Activated CD8-positive, alpha-beta memory T cell treated with anti-CD3 and anti-CD28 coated beads, Interleukin-2, amount 10 ng/mL, durations not matched to agents 7 days and 5 days (primary cell): ENCODE measurements around the gene ORM1. TPM values are rescaled to one million over a fixed set of nuclear protein-coding genes. Genes with fewer than 3 reads are reported as not detected.
A peak's percentile ranks its signal among the peaks of the same experiment; 100 is the strongest.
"Not testable (repeated sequence)": the region's sequence is repeated elsewhere in the genome, so short reads cannot be mapped to it uniquely, and the experiment has no call there.

ENCODE experiments used
- ATAC-seq: fragments of 150-1000 bp; cut with Tn5 transposase; one replicate; pipeline ENCODE4 v1.10.0; 2021; ENCODE audit warnings: moderate library complexity
- CTCF ChIA-PET: fragments of 350-600 bp; sonication (Branson Sonifier 250); formaldehyde crosslinking; loops from one replicate; lab custom pipeline; 2021; ENCODE audit warnings: antibody characterized with exemption; lab: Charles Lee
- DNase-seq: peaks from one replicate; pipeline ENCODE4 v3.0.0-alpha.2; 2020
- H3K27ac Mint-ChIP-seq: one replicate; pipeline ENCODE4 v1.8.0; 2021; ENCODE audit warnings: mild to moderate bottlenecking, mixed read lengths
- H3K27me3 Mint-ChIP-seq: one replicate; pipeline ENCODE4 v1.8.0; 2021; ENCODE audit warnings: mixed read lengths
- H3K36me3 Mint-ChIP-seq: one replicate; pipeline ENCODE4 v1.8.0; 2021; ENCODE audit warnings: mild to moderate bottlenecking, mixed read lengths
- H3K4me1 Mint-ChIP-seq: one replicate; pipeline ENCODE4 v1.8.0; 2021; ENCODE audit warnings: mixed read lengths
- H3K4me3 Mint-ChIP-seq: one replicate; pipeline ENCODE4 v1.8.0; 2021; ENCODE audit warnings: mild to moderate bottlenecking, moderate library complexity, mixed read lengths
- H3K9me3 Mint-ChIP-seq: one replicate; pipeline ENCODE4 v1.8.0; 2022; ENCODE audit warnings: low read depth, mixed read lengths
- total RNA-seq, 2 experiments: library from RNA; stranded (reverse); gene quantifications; one replicate each; pipeline ENCODE4 v1.2.3, GENCODE V29; 2021

ORM1 gene
- total RNA-seq, result not detected

DNA sequence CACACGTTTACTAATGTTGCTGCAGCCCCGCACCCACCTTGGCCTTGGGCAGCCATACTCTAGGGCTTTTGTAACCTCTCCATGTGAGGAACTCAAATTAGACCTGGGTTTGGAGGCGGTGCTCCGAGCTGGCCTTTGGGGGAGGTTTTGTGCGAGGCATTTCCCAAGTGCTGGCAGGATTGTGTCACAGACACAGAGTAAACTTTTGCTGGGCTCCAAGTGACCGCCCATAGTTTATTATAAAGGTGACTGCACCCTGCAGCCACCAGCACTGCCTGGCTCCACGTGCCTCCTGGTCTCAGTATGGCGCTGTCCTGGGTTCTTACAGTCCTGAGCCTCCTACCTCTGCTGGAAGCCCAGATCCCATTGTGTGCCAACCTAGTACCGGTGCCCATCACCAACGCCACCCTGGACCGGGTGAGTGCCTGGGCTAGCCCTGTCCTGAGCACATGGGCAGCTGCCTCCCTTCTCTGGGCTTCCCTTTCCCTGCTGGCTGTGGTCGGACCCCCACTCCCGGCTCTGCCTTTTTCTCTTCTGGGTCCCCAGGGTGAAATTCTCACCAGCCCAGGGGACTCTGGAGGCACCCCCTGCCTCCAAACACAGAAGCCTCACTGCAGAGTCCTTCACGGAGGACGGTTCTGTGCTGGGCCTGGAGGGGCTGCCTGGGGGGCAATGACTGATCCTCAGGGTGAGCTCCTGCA is at the start of gene ORM1:
ORM1 (plus strand) TSS at position 268 of the 701 bp plus-strand sequence; CDS start at position 304, 36 bp downstream.
- H3K4me3 Mint-ChIP-seq, H3K27me3 Mint-ChIP-seq, CTCF ChIA-PET, H3K9me3 Mint-ChIP-seq, DNase-seq, H3K27ac Mint-ChIP-seq, H3K36me3 Mint-ChIP-seq, H3K4me1 Mint-ChIP-seq: not testable (repeated sequence)
- peak; percentile 15 for ATAC-seq

DNA sequence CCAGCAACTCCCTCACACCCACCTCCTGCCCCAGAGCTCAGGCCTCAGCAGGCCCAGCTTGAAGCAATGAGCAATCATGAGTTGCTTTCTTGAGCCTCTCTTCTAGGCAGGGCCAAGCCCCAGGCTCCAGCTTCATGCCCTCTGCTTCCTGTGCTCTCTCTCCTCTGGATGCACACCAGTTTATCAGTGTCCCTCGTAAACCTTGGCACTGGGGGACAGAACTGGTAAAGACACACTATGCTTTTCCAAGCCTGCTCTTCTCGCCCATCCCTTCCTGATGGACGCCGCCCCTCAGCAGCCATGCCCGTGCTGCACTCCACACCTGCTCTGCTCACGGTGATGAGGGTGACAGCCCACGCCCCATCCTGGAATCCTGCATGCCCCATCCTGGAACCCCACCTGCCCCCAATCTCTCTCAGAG is 49.4 kb upstream of the ORM1 start:
- ATAC-seq (no peak), DNase-seq (no peak)
- H3K27me3 Mint-ChIP-seq, result peaks cover 3% of the 10 kb centered on the region
- no peaks in the 10 kb centered on the region for H3K36me3 Mint-ChIP-seq
- no peak overlapping the region for H3K4me3 Mint-ChIP-seq
- no peaks in the 10 kb centered on the region for H3K4me1 Mint-ChIP-seq
- H3K9me3 Mint-ChIP-seq, result no peaks in the 10 kb centered on the region
- no peak overlapping the region for H3K27ac Mint-ChIP-seq
- CTCF ChIA-PET, result interaction anchor here (0.7 to 2.2 kb wide), 2 partner anchors 18 to 180 kb away, joined by 3 to 8 read pairs; no protein-coding TSS in a partner anchor

DNA sequence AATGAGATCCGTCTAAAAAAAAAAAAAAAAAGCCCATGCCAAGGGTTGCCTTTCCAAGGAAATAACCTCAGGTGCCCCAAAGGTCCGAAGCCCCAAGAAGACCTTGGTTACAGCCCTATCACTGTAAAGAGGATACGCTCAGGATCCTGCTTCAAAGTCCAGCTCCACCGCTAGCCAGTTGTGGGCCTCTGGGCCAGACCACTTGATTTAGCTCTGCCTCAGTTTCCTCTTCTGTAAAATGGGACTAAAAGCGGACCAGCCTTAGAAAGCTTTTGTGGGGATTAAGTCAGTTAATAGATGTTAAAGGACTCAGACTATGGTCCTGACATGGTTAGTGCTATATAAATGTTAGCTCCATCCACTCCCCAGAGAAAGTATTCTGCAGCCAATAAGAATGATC is 48.7 kb upstream of the ORM1 start:
- DNase-seq (no peak), ATAC-seq (no peak)
- H3K27me3 Mint-ChIP-seq, result peaks cover 3% of the 10 kb centered on the region
- no peaks in the 10 kb centered on the region for H3K9me3 Mint-ChIP-seq
- CTCF ChIA-PET, result interaction anchor here (0.6 to 2.2 kb wide), 3 partner anchors 17 to 181 kb away, joined by 3 to 8 read pairs (median 3); no protein-coding TSS in a partner anchor
- no peak overlapping the region for H3K27ac Mint-ChIP-seq
- no peak overlapping the region for H3K4me3 Mint-ChIP-seq
- no peaks in the 10 kb centered on the region for H3K4me1 Mint-ChIP-seq
- H3K36me3 Mint-ChIP-seq, result no peaks in the 10 kb centered on the region

DNA sequence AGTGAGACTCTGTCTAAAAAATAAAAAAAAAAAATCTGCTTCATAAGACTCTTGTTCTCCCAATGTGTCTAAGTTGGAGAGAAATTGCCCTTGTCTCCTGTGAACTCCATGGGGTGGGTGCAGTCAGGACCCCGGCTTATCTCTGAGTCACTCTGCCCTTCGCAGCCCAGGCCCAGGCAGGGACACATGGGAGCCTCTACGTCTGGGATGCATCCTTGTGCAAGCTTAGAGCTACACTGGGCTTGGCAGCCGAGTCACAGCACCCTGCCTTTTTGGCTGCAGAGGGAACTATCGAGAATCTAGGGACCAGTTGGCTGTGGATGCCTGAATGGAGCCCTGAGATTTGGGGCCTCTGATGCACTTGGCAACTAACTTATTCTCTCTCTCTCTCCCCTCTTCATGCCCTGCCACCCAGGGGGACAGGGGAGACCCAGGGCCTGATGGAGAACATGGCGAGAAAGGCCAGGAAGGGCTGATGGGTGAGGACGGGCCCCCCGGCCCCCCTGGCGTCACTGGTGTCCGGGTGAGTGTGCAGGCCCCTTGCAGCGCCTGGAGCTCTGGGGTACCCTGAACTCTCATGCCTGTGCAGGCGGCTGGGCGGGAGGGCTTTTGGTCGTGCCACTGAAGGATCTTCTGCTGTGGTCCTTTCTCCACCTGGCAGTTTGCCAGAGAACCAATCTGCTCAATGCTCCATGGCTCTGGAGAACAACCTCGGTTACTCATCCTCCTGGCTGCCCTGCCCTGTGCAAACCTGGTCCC is 47.5 kb upstream of the ORM1 start:
- Mint-ChIP-seq H3K27me3 (peaks cover 3% of the 10 kb centered on the region), H3K4me3 (no peak overlapping the region), H3K9me3 (no peaks in the 10 kb centered on the region), H3K27ac (no peak overlapping the region), H3K4me1 (no peaks in the 10 kb centered on the region), H3K36me3 (no peaks in the 10 kb centered on the region)
- CTCF ChIA-PET, result no interaction called here
- DNase-seq, result no peak
- no peak for ATAC-seq

DNA sequence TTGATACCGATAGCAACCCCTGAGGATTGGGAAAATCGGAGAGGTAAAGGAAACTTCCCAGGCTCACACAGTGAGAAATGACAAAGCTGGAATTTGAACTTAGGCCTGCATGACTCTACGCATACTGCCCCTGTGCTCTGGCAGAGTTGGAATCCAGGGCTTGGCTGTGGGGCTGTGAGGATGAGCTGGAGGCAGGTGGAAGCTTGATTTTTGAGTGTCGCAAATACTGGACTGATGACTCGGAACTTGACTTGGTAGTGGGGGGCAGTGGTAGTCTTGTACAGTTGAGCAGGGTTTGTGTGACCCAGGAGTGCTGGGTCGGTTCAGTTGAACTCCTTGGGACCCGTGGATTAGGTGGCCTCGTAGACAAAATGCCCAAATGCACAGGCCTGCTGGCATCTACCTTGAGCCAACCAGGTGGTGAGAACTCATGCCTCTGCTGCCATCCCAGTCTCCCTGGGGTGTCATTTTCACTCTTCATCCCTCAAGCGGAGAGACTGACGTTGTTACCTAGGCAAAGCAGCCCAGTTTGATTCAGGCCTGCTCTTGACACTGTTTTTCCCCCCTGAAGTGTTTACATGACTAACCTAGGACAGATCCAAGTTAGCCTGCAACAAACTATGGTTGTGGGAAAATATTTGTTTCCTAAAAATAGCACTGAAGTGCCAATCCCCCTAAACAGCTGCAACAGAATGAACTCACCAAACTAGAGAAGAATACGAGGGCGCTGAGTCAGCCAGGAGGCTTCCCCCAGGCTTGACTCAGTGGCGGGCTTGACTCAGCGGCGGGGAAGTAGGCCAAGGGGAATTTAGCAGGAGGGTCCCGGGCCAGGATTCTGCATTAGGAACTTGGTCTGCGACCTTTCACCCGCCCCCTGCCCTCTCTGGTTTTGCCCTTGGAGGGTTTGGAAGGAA is 45.7 kb upstream of the ORM1 start:
- CTCF ChIA-PET, result interaction anchor here (0.6 kb wide), 1 partner anchor 17 kb away, joined by 3 read pairs; no protein-coding TSS in a partner anchor
- Mint-ChIP-seq H3K9me3 (no peaks in the 10 kb centered on the region), H3K4me1 (no peaks in the 10 kb centered on the region), H3K4me3 (no peak overlapping the region), H3K36me3 (no peaks in the 10 kb centered on the region), H3K27me3 (peaks cover 5% of the 10 kb centered on the region), H3K27ac (no peak overlapping the region)
- no peak for ATAC-seq
- DNase-seq, result no peak

DNA sequence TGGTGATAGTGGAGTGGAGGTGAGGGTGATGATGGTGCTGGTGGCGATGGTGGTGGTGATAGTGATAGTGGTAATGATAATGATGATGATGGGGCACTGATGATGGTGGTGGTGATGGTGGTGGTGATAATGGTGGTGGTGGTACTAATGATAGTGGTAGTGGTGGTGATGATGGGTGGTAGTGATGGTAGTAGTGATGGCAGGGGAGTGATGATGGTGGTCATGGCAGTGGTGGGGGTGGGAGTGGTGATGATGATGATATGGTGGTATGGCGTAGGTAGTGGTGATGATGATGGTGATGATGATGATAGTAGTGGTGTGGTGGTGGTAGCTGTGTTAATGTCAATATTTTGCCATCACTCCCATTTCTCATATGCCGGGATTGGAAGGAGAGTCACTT is 44.5 kb upstream of the ORM1 start:
- CTCF ChIA-PET, result no interaction called here
- peaks cover 5% of the 10 kb centered on the region for H3K27me3 Mint-ChIP-seq
- H3K27ac Mint-ChIP-seq, result no peak overlapping the region
- no peaks in the 10 kb centered on the region for H3K9me3 Mint-ChIP-seq
- H3K36me3 Mint-ChIP-seq, result no peaks in the 10 kb centered on the region
- DNase-seq (no peak), ATAC-seq (no peak)
- H3K4me1 Mint-ChIP-seq, result peaks cover 2% of the 10 kb centered on the region
- no peak overlapping the region for H3K4me3 Mint-ChIP-seq

DNA sequence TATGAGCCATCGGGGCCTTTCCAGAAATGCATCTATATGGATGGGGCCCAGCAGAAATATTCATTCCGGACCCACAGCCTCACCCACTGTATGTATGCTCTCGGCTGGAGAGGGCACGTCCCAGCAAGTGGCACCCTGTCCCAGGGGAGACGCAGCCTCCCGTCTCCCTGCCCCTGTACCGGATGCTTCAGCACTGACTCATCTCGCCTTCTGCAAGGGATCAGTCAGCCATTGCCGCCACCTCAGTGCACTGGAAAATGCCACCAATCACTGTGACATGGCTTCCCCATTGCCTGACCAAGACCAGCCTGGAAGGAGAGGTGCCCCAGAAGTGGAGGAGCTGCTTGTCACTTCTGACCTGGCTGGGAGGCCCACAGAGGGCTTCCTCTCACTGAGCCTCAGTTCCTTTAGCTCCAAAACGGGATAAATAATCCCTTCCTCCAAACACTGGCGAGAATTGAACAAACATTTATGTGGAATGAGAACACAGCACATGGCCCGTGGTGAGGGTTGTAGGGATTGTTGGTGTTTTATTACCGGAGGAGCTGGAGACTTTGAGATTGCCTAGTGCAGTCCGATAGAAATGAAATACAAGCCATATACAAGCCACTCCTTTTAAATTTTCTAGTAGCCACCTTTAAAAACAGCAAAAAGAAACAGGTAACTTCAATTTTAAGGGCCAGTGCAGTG is 43.9 kb upstream of the ORM1 start:
- no peak overlapping the region for H3K27ac Mint-ChIP-seq
- CTCF ChIA-PET, result no interaction called here
- H3K4me1 Mint-ChIP-seq, result peaks cover 2% of the 10 kb centered on the region
- H3K9me3 Mint-ChIP-seq, result no peaks in the 10 kb centered on the region
- DNase-seq (no peak), ATAC-seq (no peak)
- no peaks in the 10 kb centered on the region for H3K36me3 Mint-ChIP-seq
- H3K4me3 Mint-ChIP-seq, result no peak overlapping the region
- H3K27me3 Mint-ChIP-seq, result peaks cover 5% of the 10 kb centered on the region

DNA sequence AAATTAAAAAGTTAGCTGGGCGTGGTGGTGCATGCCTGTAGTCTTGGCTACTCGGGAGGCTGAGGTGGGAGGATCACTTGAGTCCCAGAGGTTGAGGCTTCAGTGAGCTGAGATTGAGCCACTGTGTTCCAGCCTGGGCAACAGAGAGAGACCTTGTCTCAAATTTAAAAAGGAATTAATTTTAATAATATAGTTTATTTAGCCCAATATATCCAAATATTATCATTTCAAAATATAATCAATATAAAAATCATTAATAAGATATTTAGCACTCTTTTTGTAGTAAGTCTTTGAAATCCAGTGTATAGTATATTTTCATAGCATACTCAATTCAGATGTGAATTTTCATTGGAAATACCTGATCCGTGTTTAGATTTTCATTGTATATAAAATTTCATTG is 43.2 kb upstream of the ORM1 start:
- no peaks in the 10 kb centered on the region for H3K9me3 Mint-ChIP-seq
- H3K36me3 Mint-ChIP-seq, result no peaks in the 10 kb centered on the region
- DNase-seq (no peak), ATAC-seq (no peak)
- CTCF ChIA-PET, result no interaction called here
- H3K27me3 Mint-ChIP-seq, result peaks cover 5% of the 10 kb centered on the region
- H3K4me3 Mint-ChIP-seq, result no peak overlapping the region
- H3K4me1 Mint-ChIP-seq, result peaks cover 2% of the 10 kb centered on the region
- H3K27ac Mint-ChIP-seq, result no peak overlapping the region

DNA sequence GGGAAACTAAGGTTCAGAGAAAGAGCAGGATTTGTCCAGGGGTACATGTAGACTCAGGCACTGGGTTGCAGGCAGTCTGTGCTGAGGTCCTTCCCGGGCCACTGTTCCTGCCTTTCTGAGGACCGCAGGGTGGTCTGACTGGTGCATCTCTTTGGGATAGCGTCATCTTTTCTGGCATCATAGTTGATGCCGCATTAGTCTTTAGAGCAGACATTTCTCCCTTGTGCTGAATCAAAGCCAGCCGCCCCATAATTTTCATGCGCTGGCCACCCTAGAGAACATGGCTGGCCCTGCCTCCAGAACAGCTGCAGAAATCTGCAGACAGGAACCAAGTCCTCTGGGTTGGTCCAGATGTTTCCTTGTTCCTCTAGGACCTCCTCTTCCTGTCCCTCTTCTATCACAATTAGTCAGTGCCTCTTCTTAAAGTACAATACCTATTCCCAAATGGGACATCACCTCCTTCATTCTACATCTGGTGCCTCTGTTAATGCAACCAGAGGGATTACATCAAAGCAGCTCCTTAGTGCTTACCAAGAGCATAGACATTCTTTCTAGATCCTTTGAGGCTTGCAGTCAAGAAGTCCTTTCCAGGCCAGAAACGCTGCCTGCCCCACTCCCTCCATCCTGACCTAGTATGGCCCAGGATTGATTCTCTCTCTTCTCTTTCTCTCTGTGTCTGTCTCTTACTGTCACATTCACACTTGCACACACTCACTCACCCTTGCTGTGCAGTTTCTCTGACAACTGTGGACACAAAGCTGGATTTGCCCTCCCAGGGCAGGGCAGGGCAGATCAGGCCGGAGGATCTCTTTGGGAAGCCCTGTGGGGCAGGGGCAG is 42.0 kb upstream of the ORM1 start:
- no peak for DNase-seq
- CTCF ChIA-PET, result interaction anchor here (0.8 to 1.0 kb wide), 2 partner anchors 9 to 198 kb away, joined by 3 read pairs; no protein-coding TSS in a partner anchor
- H3K27ac Mint-ChIP-seq, result no peak overlapping the region
- no peaks in the 10 kb centered on the region for H3K36me3 Mint-ChIP-seq
- H3K4me3 Mint-ChIP-seq, result no peak overlapping the region
- H3K27me3 Mint-ChIP-seq, result peaks cover 5% of the 10 kb centered on the region
- H3K4me1 Mint-ChIP-seq, result peaks cover 2% of the 10 kb centered on the region
- H3K9me3 Mint-ChIP-seq, result no peaks in the 10 kb centered on the region
- no peak for ATAC-seq

DNA sequence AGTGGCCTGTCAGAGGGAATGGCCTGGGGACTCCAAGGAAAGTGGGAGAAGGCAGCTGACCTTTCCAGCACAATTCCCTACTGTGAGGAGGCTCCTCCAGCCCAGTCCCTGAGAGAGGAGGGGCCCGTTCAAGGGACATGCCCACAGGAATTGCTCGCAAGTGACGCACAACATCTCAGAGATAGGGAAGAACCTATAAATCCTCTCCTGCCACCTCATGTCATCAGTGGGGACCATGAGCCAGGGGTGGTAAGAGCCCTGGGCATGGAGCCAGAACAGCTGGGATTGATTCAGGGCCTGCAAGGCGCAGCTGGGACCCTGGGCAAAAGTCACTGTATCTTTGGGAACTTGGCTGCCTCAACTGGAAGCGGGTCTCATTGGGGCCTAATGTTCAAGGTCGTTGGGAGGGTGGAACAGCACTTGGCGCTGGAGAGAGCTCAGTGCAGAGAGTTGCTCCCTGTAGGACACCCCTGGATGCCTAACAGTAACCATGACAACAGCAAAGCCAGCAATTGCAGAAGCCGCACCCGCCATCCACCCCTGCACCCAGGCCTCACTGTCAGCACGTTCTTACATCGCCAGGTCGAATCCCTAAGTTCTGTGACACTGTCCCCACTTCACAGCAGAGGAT is 41.3 kb upstream of the ORM1 start:
- no peak overlapping the region for H3K27ac Mint-ChIP-seq
- CTCF ChIA-PET, result interaction anchor here (1.0 kb wide), 1 partner anchor 8 kb away, joined by 3 read pairs; no protein-coding TSS in a partner anchor
- DNase-seq (no peak), ATAC-seq (no peak)
- no peaks in the 10 kb centered on the region for H3K36me3 Mint-ChIP-seq
- H3K4me1 Mint-ChIP-seq, result peaks cover 2% of the 10 kb centered on the region
- H3K9me3 Mint-ChIP-seq, result no peaks in the 10 kb centered on the region
- H3K4me3 Mint-ChIP-seq, result no peak overlapping the region
- peaks cover 2% of the 10 kb centered on the region for H3K27me3 Mint-ChIP-seq

DNA sequence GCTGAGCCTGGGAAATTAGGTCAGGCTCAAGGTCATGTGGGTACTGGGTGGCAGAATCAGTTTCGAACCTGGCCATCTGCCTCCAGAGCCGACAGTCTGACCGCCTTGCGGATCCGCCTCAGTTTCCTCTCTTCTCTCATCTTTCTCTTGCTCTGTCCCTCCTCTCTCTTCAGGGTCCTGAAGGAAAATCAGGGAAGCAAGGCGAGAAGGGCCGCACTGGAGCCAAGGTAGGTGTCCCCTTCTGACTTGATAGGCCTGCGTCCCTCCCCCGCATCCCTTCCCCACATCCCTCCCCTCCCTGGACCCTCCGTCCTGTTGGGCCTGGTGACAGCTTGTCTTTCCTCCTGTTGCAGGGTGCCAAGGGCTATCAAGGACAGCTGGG is 40.8 kb upstream of the ORM1 start:
- Mint-ChIP-seq H3K27ac (no peak overlapping the region), H3K36me3 (no peaks in the 10 kb centered on the region), H3K9me3 (no peaks in the 10 kb centered on the region), H3K4me1 (peaks cover 2% of the 10 kb centered on the region), H3K27me3 (peaks cover 2% of the 10 kb centered on the region), H3K4me3 (no peak overlapping the region)
- DNase-seq, result no peak
- CTCF ChIA-PET, result interaction anchor here (1.0 kb wide), 1 partner anchor 8 kb away, joined by 3 read pairs; no protein-coding TSS in a partner anchor
- no peak for ATAC-seq

DNA sequence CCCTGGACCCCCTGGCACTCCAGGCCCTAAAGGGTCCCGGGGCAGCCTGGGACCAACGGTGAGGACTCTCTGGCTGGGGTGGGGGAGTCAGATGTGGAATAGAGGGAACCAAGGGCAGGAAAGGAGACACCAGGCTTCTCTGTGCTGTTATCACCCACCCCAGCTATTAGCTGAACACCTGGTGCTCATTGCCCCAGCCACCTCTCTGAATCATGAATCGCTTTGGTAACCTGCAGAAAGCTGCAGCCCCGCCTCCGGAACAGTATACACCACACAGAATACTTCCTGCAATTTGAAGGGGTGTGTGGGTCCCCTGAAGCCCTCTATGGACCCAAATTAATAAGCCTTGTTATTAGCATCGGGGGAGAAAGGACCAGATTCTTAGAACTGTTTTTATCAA is 40.4 kb upstream of the ORM1 start:
- H3K27ac Mint-ChIP-seq, result no peak overlapping the region
- ATAC-seq, result no peak
- H3K4me1 Mint-ChIP-seq, result peaks cover 2% of the 10 kb centered on the region
- DNase-seq, result no peak
- peaks cover 2% of the 10 kb centered on the region for H3K27me3 Mint-ChIP-seq
- no peaks in the 10 kb centered on the region for H3K36me3 Mint-ChIP-seq
- no peaks in the 10 kb centered on the region for H3K9me3 Mint-ChIP-seq
- H3K4me3 Mint-ChIP-seq, result no peak overlapping the region
- CTCF ChIA-PET, result no interaction called here
